Eye (tissue), 1 donor: ENCODE data around the gene KLK3.
"Not testable (repeated sequence)": the region's sequence is repeated elsewhere in the genome, so short reads cannot be mapped to it uniquely, and the experiment has no call there.

Experiments used
- DNase-seq: peaks from one replicate; pipeline ENCODE4 v3.0.0-alpha.2; 2015

The KLK3 gene

DNA sequence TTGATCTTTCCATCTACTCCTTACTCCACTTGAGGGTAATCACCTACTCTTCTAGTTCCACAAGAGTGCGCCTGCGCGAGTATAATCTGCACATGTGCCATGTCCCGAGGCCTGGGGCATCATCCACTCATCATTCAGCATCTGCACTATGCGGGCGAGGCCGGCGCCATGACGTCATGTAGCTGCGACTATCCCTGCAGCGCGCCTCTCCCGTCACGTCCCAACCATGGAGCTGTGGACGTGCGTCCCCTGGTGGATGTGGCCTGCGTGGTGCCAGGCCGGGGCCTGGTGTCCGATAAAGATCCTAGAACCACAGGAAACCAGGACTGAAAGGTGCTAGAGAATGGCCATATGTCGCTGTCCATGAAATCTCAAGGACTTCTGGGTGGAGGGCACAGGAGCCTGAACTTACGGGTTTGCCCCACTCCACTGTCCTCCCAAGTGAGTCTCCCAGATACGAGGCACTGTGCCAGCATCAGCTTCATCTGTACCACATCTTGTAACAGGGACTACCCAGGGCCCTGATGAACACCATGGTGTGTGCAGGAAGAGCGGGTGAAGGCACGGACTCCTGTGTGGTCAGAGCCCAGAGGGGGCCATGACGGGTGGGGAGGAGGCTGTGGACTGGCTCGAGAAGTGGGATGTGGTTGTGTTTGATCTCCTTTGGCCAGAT is 15.8 kb downstream of the KLK3 start:
- DNase-seq = no peak

DNA sequence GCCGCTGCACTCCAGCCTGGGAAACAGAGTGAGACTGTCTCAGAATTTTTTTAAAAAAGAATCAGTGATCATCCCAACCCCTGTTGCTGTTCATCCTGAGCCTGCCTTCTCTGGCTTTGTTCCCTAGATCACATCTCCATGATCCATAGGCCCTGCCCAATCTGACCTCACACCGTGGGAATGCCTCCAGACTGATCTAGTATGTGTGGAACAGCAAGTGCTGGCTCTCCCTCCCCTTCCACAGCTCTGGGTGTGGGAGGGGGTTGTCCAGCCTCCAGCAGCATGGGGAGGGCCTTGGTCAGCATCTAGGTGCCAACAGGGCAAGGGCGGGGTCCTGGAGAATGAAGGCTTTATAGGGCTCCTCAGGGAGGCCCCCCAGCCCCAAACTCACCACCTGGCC is 18.3 kb downstream of the KLK3 start, which contains the start of gene KLK2:
KLK2 (plus strand) TSS at position 384 of the 400 bp plus-strand sequence. CDS start 35 bp downstream, outside the sequence.
- no peak for DNase-seq

DNA sequence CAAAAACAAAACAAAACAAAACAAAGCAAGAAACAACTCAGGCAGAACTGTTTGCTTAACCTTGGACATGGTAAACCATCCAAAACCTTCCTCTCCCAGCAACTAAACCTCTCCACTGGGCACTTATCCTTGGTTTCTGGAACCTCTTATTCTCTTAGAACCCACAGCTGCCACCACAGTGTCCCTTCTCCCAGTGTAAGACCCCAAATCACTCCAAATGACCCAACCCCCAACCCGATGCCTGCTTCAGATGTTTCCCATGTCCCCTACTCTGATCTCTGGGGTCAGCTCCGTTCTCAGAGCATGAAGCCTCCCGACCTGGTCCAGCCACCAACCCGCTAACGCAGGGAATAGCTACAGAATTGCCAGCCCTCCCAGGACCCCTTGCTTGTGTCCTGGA is 19.5 kb downstream of the KLK3 start:
- no peak for DNase-seq

DNA sequence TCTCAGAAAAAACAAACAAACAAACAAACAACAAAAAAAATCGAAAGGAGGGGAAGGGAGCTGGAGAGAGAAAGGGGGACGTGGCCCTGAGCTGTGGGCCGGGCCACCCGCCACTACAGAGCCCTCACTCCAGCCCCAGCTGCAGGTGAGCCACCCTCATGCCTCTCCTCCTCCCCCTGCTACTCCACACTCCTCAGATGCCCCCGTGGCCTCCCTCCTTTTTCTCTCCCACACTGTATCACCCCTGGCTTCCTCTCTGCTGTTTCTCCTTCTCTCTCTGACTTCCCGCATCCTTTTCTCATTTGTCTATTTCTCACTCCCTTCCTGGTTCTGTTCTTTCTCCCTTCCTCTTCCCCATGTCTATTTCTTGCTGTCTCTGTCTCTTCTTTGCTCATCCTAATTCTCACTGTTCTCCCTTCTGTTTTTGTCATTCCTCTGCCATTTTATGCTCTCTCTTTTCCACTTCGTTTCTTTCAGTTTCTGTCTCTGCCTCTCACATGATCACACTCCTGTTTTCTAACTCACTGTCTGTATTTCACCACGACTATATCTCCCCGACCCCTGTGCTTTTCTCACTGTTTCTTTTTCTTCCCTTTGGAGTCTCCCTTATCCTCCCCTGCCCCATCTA is 21.2 kb downstream of the KLK3 start:
- no peak for DNase-seq

DNA sequence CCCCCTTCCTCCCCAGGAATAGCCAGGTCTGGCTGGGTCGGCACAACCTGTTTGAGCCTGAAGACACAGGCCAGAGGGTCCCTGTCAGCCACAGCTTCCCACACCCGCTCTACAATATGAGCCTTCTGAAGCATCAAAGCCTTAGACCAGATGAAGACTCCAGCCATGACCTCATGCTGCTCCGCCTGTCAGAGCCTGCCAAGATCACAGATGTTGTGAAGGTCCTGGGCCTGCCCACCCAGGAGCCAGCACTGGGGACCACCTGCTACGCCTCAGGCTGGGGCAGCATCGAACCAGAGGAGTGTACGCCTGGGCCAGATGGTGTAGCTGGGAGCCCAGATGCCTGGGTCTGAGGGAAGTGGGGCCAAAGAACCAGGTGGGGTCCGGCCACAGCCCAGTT is 21.7 kb downstream of the KLK3 start:
- DNase-seq = peak; percentile 66

DNA sequence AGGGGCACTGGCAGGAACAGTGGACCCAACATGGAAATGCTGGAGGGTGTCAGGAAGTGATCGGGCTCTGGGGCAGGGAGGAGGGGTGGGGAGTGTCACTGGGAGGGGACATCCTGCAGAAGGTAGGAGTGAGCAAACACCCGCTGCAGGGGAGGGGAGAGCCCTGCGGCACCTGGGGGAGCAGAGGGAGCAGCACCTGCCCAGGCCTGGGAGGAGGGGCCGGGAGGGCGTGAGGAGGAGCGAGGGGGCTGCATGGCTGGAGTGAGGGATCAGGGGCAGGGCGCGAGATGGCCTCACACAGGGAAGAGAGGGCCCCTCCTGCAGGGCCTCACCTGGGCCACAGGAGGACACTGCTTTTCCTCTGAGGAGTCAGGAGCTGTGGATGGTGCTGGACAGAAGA is 22.6 kb downstream of the KLK3 start:
- DNase-seq = no peak

DNA sequence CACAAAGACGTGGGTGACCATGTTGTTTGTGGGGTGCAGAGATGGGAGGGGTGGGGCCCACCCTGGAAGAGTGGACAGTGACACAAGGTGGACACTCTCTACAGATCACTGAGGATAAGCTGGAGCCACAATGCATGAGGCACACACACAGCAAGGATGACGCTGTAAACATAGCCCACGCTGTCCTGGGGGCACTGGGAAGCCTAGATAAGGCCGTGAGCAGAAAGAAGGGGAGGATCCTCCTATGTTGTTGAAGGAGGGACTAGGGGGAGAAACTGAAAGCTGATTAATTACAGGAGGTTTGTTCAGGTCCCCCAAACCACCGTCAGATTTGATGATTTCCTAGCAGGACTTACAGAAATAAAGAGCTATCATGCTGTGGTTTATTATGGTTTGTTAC is 24.1 kb downstream of the KLK3 start:
- no peak for DNase-seq

DNA sequence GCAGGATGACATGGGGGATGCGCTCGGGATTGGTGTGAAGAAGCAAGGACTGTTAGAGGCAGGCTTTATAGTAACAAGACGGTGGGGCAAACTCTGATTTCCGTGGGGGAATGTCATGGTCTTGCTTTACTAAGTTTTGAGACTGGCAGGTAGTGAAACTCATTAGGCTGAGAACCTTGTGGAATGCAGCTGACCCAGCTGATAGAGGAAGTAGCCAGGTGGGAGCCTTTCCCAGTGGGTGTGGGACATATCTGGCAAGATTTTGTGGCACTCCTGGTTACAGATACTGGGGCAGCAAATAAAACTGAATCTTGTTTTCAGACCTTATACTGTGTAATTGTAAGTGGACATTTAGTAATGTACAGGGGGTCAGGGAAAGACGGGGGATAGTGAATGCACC is 25.5 kb downstream of the KLK3 start:
- no peak for DNase-seq

DNA sequence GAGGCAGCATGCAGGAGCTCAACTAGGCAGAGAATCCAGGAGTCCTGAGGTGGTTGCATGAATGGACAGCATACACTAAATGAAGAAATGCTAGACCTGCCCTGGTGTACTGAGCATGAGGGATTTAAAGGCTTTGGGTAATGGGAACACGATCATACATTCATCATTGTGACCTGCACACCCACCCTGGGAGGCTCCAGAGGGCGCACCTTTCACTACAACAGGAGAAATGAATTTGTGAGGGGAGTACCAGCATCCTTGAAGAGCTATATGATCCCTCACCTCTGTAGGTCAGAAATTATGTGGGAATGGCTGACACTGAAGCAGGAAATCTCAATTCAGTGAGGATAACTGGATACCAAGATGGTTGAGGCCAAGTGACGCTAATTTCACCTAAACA is 27.5 kb downstream of the KLK3 start:
- no peak for DNase-seq

DNA sequence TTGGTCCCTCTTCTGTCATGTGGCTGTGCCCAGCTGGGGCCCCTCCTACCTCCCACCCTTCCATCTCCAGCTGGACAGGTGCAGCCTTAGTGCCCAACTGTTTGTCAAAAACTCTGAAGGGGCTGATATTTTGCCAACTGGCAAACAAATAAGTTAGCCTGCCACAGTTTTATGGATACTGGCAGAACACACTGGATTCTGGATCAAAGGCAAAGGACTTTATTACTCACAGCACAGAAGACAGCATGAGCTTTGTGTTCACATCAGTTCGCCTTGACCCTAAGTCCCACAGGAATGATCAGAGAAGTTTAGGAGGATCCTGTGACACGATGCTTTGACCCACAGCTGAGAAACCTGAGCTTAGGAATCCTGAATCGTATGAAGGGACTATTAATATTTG is 34.9 kb downstream of the KLK3 start:
- no peak for DNase-seq

DNA sequence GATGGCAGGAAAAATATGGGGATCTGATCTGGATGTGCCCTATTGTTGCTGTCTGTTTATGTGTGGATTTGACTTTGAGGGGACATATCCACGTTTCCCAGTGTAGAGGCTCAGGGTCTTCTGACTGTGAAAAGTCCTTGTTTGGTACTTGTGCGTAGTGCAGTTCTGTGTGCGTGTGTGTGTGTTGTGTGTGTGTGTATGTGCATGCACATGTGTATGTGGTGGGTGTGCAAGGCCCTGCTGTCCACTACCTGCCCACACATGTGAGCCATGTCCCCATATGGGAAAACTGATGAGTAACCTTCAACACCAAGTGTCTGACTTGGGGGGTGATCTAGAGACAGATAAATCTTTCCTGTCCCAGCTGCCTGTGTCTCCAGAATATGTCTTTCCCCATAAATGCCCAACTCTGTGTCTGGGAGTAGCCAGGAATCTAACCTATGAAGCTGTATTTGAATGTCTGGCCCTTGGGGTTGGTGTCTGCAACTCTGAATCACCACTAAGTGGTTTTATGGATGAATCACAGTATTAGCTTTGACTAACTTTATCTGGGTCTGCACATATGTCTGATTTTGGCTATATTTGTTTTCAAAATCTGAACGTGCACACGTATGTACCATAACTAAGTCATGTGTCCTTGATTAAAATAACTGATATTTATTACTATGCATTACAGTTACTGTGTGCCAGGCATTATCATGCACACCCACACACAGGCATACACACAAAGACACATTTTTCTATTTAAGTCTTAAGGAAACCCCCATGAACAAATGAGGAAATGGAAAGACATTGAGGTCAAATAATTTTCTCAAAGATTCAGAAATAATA is 35.9 kb downstream of the KLK3 start:
- DNase-seq = no peak

DNA sequence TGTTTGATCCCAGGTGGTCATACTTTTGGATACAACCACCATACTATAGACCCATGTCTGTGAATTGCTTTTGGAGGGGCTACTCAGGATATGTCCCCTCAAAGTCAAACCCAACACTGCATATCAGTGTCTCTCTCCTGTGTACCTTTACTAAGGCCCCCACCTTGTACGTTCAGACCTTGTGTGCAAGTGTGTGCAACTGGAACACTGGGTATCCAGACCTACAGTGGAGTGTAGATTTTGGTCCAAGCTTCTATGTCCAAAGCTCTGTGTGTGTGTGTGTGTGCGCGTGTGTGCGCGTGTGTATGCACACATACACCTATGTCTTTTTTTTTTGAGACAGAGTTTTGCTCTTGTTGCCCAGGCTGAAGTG is 36.5 kb downstream of the KLK3 start:
- DNase-seq = no peak

DNA sequence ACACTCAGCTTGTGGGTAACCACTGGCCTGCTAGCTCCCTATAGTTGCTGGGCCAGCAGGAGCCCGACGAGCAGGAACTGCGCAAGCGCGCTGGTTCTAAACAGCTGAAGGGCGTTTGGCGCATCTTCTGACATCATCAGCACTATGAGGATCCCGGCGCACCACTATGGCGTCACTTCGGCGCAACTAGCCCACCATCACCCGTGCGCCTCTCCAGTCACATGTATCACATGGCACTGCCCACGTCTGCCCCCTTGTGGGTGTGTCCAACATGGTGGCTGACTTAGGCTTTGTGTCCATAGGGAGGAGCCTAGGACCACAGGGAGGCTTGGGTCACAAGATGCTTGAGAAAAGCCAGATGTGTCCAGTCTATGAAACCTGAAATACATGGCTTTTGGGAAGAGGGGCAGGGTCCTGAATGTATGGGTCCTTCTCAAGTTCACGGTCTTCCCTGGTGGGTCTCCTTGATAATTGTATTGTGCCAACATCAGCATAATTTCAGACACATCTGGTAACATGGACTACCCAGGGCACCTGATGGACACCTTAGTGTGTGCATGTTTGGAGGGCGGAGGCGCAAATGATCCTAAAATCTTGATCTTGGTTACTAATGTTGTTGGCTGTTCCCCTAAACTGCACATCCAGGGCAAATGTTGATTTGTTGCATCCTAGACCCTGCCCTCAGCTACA is 38.5 kb downstream of the KLK3 start:
- DNase-seq = no peak

DNA sequence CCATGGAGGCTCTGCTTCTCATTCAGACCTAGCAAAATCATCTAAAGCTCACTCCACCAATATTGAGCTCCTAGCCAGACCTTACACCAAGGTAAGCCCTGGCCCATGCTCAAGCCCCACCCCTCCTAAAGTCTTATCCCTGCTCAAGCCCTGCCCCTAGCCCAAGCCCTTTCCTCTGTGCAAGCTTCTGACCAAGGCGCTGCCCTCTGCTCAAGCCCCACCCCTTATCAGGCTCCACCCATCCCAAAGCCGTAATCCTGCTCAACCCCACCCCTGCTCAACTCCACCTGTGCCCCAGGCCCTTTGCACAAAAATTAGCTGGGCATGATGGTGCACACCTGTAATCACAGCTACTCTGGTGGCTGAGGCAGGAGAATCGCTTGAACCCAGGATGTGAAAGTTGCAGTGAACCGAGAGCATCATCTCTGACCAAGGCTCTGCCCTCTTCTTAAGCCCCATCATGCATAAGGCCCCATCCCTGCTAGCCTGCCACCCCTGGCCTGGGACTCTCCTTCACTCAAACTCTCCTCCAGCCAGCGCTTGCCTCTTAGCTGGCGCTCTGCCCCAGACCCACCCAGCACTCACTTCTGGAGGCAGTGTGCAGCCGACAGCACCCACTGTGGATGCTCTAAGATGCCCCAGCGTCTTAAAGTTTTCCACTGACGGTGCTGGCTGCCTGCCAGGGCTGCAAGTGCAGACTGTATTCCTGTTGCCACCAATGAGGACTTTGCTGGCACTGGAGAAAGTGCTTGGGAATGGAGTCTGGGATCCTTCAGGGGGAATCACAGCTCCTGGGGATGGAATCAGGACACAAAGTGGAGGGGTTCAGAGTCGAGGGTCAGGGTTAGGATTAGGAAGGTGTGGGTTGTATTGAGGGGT is 40.0 kb downstream of the KLK3 start:
- DNase-seq = no peak

DNA sequence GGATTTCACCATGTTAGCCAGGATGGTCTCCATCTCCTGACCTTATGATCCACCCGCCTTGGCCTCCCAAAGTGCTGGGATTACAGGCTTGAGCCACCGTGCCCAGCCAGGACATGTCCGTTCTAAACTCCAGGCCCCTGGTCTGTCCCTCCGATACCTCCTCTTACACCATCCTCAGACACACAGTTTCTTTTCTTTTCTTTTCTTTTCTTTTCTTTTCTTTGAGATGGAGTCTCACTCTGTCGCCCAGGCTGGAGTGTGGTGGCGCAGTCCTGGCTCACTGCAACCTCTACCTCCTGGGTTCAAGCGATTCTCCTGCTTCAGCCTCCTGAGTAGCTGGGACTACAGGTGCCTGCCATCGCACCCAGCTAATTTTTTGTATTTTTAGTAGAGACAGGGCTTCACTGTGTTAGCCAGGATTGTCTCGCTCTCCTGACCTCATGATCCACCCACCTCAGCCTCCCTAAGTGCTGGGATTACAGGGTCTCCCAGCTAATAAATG is 41.4 kb downstream of the KLK3 start:
- not testable (repeated sequence) for DNase-seq

DNA sequence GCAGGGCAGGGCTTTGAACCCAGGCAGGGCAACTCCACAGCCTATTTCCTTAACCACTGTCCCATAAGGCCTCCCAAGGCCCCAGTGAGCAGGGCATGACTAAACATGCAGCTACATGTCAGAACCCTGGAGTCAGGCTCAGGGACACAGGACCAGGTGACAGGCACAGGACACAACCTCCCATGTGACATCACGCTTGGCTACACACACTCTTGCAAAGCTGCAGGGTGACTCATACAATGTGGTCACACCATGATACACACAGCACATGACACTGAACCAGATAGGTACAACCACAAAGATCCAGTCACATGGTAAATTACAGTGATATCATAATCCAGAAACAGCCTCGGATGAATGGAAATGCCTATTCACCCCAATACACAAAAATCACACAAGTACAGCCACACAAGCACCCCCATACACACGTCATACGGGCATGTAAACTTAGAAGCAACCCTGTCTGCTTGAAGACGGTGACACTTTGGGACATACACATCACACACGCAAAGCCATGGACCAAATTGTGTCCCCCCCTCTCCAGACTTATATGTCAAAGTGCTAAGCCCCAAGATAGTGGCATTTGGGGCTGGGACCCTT is 42.0 kb downstream of the KLK3 start:
- peak; percentile 45 for DNase-seq

DNA sequence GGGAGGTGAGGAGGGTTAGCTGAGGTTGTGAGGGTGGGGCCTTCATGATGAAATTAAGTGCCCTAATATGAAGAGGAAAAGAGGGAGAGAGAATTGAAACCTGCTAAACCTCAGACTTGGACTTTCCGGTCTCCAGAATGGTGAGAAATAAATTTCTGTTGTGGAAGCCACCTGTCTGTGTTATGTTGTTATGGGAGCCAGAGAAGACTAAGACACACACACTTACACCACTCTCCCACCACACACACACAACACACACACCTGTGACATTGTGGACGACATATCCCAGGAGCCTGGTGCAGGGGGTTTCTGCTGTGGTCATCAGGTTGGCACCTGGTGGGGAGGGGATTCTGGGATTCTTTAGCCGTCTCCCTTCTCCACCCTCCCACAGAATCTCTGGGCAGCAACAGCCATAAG is 42.5 kb downstream of the KLK3 start:
- DNase-seq = no peak

DNA sequence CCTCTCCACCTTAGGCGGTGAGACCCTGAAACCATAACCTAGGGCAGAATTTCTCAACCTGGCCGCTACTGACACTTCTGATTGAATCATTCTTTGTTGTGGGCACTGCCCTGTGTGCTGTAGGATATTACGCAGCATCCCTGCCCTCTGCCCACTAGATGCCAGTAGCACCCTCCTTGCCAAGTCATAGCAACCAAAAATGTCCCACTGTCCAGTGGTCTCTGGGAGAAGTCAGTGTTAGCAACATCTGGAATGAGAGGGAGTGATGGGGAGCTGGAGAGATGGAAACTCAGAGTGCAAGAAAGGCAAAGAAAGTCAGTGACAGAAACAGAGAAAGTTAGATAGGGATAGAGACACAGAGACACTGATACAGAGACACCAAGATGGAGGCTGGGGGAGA is 42.9 kb downstream of the KLK3 start:
- no peak for DNase-seq

DNA sequence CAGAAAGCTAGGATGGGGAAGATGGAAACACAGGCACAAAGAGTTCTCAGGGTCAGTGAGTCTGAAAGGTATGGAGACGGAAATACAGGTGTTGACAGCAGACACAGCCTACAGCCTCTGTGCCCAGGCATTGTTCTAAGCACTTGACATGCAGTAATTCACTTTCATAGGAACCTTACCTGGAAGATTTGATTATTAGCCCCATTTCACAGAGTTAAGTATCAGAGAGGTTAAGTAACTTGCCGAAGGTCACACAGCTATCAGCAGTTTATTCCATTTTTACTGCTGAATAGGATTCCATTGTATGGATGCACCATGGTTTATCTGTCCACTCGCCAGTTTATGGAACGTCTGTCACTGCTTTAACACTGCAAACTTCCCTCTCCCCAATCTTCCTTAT is 43.3 kb downstream of the KLK3 start:
- no peak for DNase-seq

DNA sequence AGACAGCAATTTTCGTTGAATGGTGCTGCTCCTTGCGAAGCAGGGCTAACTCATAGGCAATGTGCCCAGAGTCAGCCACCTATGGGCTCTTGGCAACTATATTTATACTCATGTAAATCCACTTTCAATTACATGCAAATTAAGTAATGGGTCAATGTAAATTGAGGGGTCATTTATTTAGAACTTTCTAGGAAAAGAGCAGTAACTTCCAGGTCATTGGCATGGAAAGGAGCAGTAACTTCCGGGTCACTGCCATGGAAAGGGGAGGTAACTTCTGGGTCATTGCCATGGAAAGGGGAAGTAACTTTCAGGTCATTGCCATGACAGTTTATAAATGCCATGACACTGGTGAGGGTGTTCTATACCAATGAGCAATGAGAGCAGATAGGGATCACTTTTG is 44.9 kb downstream of the KLK3 start:
- DNase-seq = peak; percentile 53

DNA sequence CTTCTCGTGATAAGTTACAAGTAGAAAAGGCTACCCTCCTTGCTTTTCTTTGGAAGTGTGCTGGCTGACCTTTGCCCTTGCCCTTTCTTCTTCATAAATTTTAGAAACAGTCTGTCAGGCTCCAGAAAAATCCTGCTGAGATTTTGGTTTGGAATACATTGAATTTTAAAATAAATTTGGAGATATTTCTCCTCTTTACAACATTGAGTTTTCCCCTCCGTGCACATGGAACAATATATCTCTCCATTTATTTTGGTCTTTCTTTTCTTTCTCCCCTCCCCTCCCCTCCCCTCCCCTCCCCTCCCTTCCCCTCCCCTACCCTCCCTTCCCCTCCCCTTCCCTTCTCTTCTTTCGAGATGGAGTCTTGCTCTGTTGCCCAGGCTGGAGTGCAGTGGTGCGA is 47.9 kb downstream of the KLK3 start:
- no peak for DNase-seq

DNA sequence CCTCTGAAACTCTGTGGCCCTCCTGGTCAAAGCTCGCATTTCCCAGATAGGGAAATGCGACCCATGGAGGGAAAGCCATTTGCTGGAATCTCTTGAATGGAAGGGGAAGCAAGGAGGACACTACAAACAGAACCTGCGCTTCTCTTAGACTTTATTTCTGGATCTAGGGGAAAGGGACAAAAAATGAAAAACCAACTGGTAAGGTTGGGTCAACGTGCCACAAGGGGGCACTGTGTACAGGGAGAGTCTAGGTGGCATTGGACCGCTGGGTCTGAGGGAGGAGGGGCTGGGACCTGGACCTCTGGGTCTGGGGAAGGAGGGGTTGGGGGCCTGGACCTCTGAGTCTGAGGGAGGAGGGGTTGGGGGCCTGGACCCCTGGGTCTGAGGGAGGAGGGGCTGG is 51.5 kb downstream of the KLK3 start:
- peak; percentile 46 for DNase-seq
